GM13976 (cell line): Measurements from ENCODE around the gene CLDN10.

Experiments used
- DNase-seq: peaks from one replicate; pipeline ENCODE4 v3.0.0; 2012; ENCODE audit warnings: low spot score
- CTCF ChIP-seq: IDR thresholded peaks from 2 replicates; pipeline ENCODE4 v1.5.1; 2012; ENCODE audit warnings: borderline replicate concordance, mild to moderate bottlenecking; ENCODE audit not compliant: insufficient read depth; ENCODE audit errors: extremely low read depth, missing control alignments, control extremely low read depth
- in situ Hi-C: fragments of 300-500 bp; cut with MboI; formaldehyde crosslinking; loops from one replicate; pipeline ENCODE4 v1.12.0; 2022; ENCODE audit warnings: low sequenced_read_pairs, mixed read lengths, inconsistent platforms; ENCODE audit not compliant: unreplicated experiment

The CLDN10 gene

GRCh38 chr13:95579303-95579702 lies 26.8 kb downstream of the CLDN10 start:
- no peak for TF ChIP-seq CTCF
- in situ Hi-C loops: no loop called here
- DNase-seq: peak; percentile 32

DNA sequence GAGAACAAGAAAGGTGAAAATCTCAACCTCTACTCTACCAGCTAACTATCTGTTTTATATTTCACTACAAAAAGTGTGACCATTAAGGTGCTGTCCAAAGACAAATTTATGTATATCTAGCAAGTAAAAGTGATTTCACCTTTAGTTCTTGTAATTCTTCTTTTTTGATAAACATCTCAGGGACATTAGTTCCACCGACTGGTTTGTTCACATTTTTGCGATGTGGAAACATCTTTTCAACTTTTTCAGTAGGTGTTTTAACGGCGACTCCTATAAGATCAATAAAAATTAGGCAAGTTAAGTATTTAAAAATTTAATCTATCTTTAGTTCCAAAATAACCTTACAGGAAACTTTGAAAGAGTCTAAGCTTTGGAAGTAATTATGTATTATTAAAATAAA lies 33.3 kb downstream of the CLDN10 start:
- DNase-seq: no peak
- TF ChIP-seq CTCF: no peak
- in situ Hi-C loops: no loop called here

GRCh38 chr13:95588134-95588533 lies 35.6 kb downstream of the CLDN10 start:
- no peak for TF ChIP-seq CTCF
- in situ Hi-C loops: no loop called here
- no peak for DNase-seq

GRCh38 chr13:95588721-95589120 lies 36.2 kb downstream of the CLDN10 start:
- in situ Hi-C loops: no loop called here
- DNase-seq: no peak
- TF ChIP-seq CTCF: no peak

GRCh38 chr13:95593462-95593861 lies 40.9 kb downstream of the CLDN10 start:
- in situ Hi-C loops: no loop called here
- DNase-seq: no peak
- no peak for TF ChIP-seq CTCF

DNA sequence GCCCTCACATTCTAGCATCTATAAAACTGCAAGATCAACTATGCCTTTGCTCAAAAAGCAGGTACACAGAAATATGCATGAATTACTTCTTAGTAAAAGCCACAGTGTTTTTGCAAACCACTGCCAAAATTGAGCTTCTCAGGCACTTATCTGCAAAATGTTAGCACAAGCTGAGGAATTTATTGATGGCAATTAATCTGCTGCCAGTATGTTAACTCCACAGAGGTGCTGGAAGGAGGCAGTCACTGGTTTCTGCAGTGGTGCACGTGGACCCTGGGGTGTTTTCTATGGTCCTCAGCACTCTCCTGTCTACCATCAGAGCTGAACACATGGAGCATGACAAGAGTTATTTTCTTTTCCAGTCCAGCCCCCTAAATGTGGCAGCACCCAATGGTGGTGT lies 44.2 kb downstream of the CLDN10 start:
- TF ChIP-seq CTCF: no peak
- DNase-seq: no peak
- in situ Hi-C loops: no loop called here

GRCh38 chr13:95601216-95601615 lies 48.7 kb downstream of the CLDN10 start:
- no peak for DNase-seq
- in situ Hi-C loops: no loop called here
- no peak for TF ChIP-seq CTCF
